ENCODE measurements around the gene ACP2. TPM values are rescaled to one million over a fixed set of nuclear protein-coding genes. Genes with fewer than 3 reads are reported as not detected.

ACP2 gene
- total RNA-seq, 1 donor from 2014 or later: 24.3 TPM

- TF ChIP-seq EZH2 (IDR thresholded peaks at IDR 0.05): no peak
- no peak for TF ChIP-seq EZH2phosphoT487 (IDR thresholded peaks at IDR 0.05)
- no peak for TF ChIP-seq CTCF (IDR thresholded peaks at IDR 0.05)
- Histone ChIP-seq H3K27ac (peak overlapping the region; percentile 68), H3K27me3 (no peaks in the 10 kb centered on the region), H3K9ac (no peak overlapping the region), H3K4me2 (peak overlapping the region; percentile 81), H3K36me3 (no peaks in the 10 kb centered on the region), H3F3A (ENCODE audit: low read depth) (peaks cover 38% of the 10 kb centered on the region), H3K9me3 (ENCODE audit: low read depth) (no peaks in the 10 kb centered on the region), H4K20me1 (ENCODE audit: low read depth) (peaks cover 31% of the 10 kb centered on the region), H3K4me3 (peak overlapping the region; percentile 97), H3K79me2 (ENCODE audit: low read depth) (peaks cover 34% of the 10 kb centered on the region), H3K4me1 (peaks cover 18% of the 10 kb centered on the region), H2AFZ (replicated peaks) (peak overlapping the region; percentile 84)
- peaks cover under 1% of the 10 kb centered on the region for H3K36me3 Mint-ChIP-seq
- peak overlapping the region; percentile 95 for H3K4me3 Mint-ChIP-seq
- H3K9me3 Mint-ChIP-seq: no peaks in the 10 kb centered on the region
- H3K27ac Mint-ChIP-seq: peak overlapping the region; percentile 99
- DNase-seq (ENCODE audit: low spot score): peak; percentile 96
- H3K27me3 Mint-ChIP-seq (ENCODE audit: insufficient read depth, low read depth): peaks cover 4% of the 10 kb centered on the region
- peaks cover 45% of the 10 kb centered on the region for H3K4me1 Mint-ChIP-seq
These were observed 20.6 kb upstream of the ACP2 start for GRCh38 chr11:47269002-47269828.

GRCh38 chr11:47268448-47269001 is 19.9 kb upstream of the ACP2 start:
- Mint-ChIP-seq H3K27ac (peak overlapping the region; percentile 99), H3K9me3 (no peaks in the 10 kb centered on the region), H3K27me3 (ENCODE audit: insufficient read depth, low read depth) (peaks cover 4% of the 10 kb centered on the region), H3K4me3 (peak overlapping the region; percentile 95), H3K4me1 (peaks cover 45% of the 10 kb centered on the region), H3K36me3 (no peaks in the 10 kb centered on the region)
- Histone ChIP-seq H3F3A (ENCODE audit: low read depth) (peaks cover 38% of the 10 kb centered on the region), H3K27me3 (no peaks in the 10 kb centered on the region), H3K9ac (no peak overlapping the region), H4K20me1 (ENCODE audit: low read depth) (peaks cover 31% of the 10 kb centered on the region), H3K36me3 (no peaks in the 10 kb centered on the region), H3K9me3 (ENCODE audit: low read depth) (no peaks in the 10 kb centered on the region), H3K4me3 (peak overlapping the region; percentile 97), H3K4me1 (peaks cover 18% of the 10 kb centered on the region), H2AFZ (replicated peaks) (peak overlapping the region; percentile 84), H3K4me2 (peak overlapping the region; percentile 81), H3K79me2 (ENCODE audit: low read depth) (peaks cover 29% of the 10 kb centered on the region), H3K27ac (no peak overlapping the region)
- DNase-seq (ENCODE audit: low spot score): no peak
- TF ChIP-seq CTCF (IDR thresholded peaks at IDR 0.05): no peak
- TF ChIP-seq EZH2 (IDR thresholded peaks at IDR 0.05): no peak
- TF ChIP-seq EZH2phosphoT487 (IDR thresholded peaks at IDR 0.05): no peak

- Mint-ChIP-seq H3K4me1 (peaks cover 45% of the 10 kb centered on the region), H3K36me3 (no peaks in the 10 kb centered on the region), H3K9me3 (no peaks in the 10 kb centered on the region), H3K27me3 (ENCODE audit: insufficient read depth, low read depth) (peaks cover 4% of the 10 kb centered on the region), H3K4me3 (peak overlapping the region; percentile 95), H3K27ac (peak overlapping the region; percentile 99)
- H2AFZ ChIP-seq (replicated peaks): no peak overlapping the region
- no peaks in the 10 kb centered on the region for H3K27me3 ChIP-seq
- no peak overlapping the region for H3K27ac ChIP-seq
- H3K4me3 ChIP-seq: no peak overlapping the region
- H4K20me1 ChIP-seq (ENCODE audit: low read depth): peaks cover 26% of the 10 kb centered on the region
- H3K79me2 ChIP-seq (ENCODE audit: low read depth): peaks cover 24% of the 10 kb centered on the region
- peaks cover 38% of the 10 kb centered on the region for H3F3A ChIP-seq (ENCODE audit: low read depth)
- no peak overlapping the region for H3K9ac ChIP-seq
- no peaks in the 10 kb centered on the region for H3K9me3 ChIP-seq (ENCODE audit: low read depth)
- H3K4me2 ChIP-seq: no peak overlapping the region
- TF ChIP-seq CTCF (IDR thresholded peaks at IDR 0.05) (no peak), EZH2 (IDR thresholded peaks at IDR 0.05) (no peak), EZH2phosphoT487 (IDR thresholded peaks at IDR 0.05) (no peak)
- H3K36me3 ChIP-seq: no peaks in the 10 kb centered on the region
- no peak for DNase-seq (ENCODE audit: low spot score)
- H3K4me1 ChIP-seq: peaks cover 18% of the 10 kb centered on the region
These were observed 19.3 kb upstream of the ACP2 start for GRCh38 chr11:47267876-47268275.
